Mucosa of descending colon (tissue), 3 donors: ENCODE data around the gene CETP. TPM values are rescaled to one million over a fixed set of nuclear protein-coding genes. Genes with fewer than 3 reads are reported as not detected.

Experiments
- ATAC-seq: fragments of 200-7000 bp; cut with Tn5 transposase; one replicate; pipeline ENCODE4 v1.9.1; 2020; ENCODE audit warnings: mild to moderate bottlenecking, moderate library complexity
- DNase-seq, 3 donors: peaks; one replicate each; pipeline ENCODE4 v3.0.0-alpha.2; 2020
- H3K36me3 ChIP-seq: fragments of 200-600 bp; one replicate; pipeline ENCODE4 v1.8.0; 2021; ENCODE audit warnings: low read depth, mild to moderate bottlenecking
- H3K4me1 ChIP-seq: fragments of 200-600 bp; one replicate; pipeline ENCODE4 v1.8.0; 2021; ENCODE audit warnings: low read depth, mild to moderate bottlenecking
- H3K4me3 ChIP-seq: fragments of 200-600 bp; one replicate; pipeline ENCODE4 v1.8.0; 2021; ENCODE audit warnings: mild to moderate bottlenecking
- H3K9me3 ChIP-seq: fragments of 200-600 bp; one replicate; pipeline ENCODE4 v1.8.0; 2021; ENCODE audit warnings: mild to moderate bottlenecking
- intact Hi-C, 2 donors: fragments of 100-400 bp; cut with DNase I in 1 of 2; cut with micrococcal nuclease in 1 of 2; formaldehyde crosslinking; loops; one replicate each; pipeline versions ENCODE4 v1.11.0 to v1.11.1; 2022; cut with DNase I, micrococcal nuclease
- total RNA-seq, 3 donors: library from RNA; stranded (reverse); fragmentation: NEBNext Ultra II Directional in 2 of 3; extraction: Animal tissue kit (Norgen Biotek cat#: 25700) in 2 of 3; gene quantifications; one replicate each; pipeline versions ENCODE4 v1.2.1 to v1.2.4, GENCODE V29; 2021 to 2023
- TF ChIP-seq, protein P1 (sequence below): fragments of 200-600 bp; IDR thresholded peaks from one replicate; pipeline ENCODE4 v1.8.0; 2022; ENCODE audit warnings: antibody characterized with exemption, mild to moderate bottlenecking
- donor health status: DM: no; HTN: no; CAD: no; lungs with moderate emphysema.
- donor health status: DM: no; HTN: no; CAD: no.
- donor health status: DM: no; HTN: yes; CAD: no.

Gene CETP
- total RNA-seq, 3 donors from 2014 or later, result 0.22 to 0.35 TPM; not detected in 1

DNA sequence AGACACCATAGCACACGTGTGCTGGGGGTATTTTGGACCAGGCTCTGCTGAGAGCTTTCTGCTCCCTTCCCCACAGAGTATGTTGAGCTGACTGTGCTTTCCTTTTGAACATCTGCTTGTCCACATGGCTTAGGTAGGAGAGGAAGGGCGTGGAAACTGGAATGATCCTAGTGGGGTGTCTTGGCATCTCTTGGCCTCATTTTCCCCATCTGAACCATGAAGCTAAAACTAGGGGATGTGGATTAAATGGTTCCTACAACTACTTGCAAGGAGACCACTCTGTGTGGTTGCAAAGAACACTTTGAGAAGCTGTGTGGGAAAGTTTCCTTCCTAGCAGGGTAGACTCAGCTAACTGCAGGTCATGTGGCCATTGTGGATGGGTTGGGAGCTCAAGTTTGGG is 20.9 kb downstream of the CETP start:
- Histone ChIP-seq H3K4me3 (no peak overlapping the region), H3K36me3 (no peaks in the 10 kb centered on the region), H3K4me1 (peaks cover 22% of the 10 kb centered on the region), H3K9me3 (no peaks in the 10 kb centered on the region)
- intact Hi-C loops, result no loop called here
- DNase-seq (no peak), ATAC-seq (no peak)
- TF ChIP-seq, protein P1, sequence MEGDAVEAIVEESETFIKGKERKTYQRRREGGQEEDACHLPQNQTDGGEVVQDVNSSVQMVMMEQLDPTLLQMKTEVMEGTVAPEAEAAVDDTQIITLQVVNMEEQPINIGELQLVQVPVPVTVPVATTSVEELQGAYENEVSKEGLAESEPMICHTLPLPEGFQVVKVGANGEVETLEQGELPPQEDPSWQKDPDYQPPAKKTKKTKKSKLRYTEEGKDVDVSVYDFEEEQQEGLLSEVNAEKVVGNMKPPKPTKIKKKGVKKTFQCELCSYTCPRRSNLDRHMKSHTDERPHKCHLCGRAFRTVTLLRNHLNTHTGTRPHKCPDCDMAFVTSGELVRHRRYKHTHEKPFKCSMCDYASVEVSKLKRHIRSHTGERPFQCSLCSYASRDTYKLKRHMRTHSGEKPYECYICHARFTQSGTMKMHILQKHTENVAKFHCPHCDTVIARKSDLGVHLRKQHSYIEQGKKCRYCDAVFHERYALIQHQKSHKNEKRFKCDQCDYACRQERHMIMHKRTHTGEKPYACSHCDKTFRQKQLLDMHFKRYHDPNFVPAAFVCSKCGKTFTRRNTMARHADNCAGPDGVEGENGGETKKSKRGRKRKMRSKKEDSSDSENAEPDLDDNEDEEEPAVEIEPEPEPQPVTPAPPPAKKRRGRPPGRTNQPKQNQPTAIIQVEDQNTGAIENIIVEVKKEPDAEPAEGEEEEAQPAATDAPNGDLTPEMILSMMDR, result no peak

DNA sequence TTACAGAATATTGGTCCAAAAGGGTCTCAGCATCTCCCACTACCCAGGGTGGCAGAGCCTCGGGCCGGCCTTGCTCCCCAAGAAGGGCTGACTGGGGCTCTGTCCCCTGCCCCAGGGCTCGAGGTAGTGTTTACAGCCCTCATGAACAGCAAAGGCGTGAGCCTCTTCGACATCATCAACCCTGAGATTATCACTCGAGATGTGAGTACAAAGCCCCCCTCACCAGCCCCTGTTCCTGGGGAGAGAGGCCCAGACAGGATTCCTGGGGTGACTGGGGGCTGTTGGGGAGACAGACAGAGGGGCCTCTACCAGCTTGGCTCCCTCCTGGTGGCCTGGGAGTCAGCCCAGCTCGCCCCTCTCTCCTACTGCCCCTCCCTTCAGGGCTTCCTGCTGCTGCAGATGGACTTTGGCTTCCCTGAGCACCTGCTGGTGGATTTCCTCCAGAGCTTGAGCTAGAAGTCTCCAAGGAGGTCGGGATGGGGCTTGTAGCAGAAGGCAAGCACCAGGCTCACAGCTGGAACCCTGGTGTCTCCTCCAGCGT is 21.5 kb downstream of the CETP start:
- H3K36me3 ChIP-seq, result no peaks in the 10 kb centered on the region
- peak; percentile 88 for ATAC-seq
- TF ChIP-seq, protein P1, result no peak
- peaks cover 25% of the 10 kb centered on the region for H3K4me1 ChIP-seq
- no peaks in the 10 kb centered on the region for H3K9me3 ChIP-seq
- no peak overlapping the region for H3K4me3 ChIP-seq
- peak; percentile 78 to 79 (median 78) for DNase-seq
- intact Hi-C loops, result no loop called here

DNA sequence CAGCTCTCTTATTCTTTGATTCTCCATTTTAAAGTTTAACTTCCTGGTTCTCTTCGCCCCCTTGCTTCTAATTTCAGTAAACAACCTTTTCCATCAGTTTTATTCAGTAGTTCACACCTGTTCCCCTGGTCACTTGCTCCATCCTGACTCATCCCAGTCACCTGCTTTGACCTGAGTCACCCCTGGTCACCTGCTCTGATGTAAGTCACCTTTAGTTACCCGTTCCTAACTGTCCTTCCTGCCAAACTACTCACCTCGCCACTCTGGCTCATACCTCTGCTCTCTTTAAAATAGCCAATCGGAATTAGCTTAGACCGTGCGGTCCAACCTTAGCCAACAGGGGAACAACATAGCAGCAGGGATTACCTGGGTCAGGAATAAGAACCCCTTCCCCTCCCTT is 22.9 kb downstream of the CETP start:
- intact Hi-C loops, result no loop called here
- Histone ChIP-seq H3K9me3 (no peaks in the 10 kb centered on the region), H3K4me1 (peaks cover 30% of the 10 kb centered on the region), H3K36me3 (no peaks in the 10 kb centered on the region), H3K4me3 (no peak overlapping the region)
- ATAC-seq, result no peak
- TF ChIP-seq, protein P1, result no peak
- no peak for DNase-seq

DNA sequence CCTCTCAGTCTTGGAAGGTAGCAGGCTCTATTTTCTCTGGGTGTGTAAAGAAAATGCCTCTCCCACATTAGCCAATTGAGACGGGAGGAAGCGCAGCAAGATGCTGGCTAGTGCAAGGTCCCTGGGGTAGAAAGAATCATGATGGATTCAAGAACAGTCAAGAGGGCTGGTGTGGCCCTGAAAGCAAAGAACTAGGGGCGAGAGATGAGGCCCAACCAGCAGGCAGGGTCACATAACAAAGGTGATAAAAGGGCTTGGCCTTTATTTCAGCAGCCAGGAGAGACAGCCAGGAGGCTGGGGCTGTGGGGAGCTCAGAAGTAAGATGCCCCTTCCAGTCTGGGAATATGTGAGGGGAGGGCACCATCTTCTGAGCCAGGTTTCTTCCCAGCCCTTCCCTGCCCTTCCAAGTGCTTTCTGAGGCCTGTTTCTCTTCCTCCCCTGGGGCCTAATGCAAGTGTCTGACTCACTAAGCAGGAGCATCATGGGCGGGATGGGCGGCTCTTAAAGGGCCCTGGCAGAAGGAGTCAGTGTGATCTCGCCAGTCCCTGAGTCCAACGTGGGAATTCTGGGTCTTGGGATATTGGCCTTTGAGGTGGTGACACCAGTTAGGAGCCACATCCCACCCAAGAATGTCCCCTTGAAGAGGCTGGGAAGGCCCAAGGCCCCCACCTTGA is 23.7 kb downstream of the CETP start:
- H3K4me3 ChIP-seq, result no peak overlapping the region
- intact Hi-C loops, result no loop called here
- peaks cover 34% of the 10 kb centered on the region for H3K4me1 ChIP-seq
- ATAC-seq, result peak; percentile 64
- peak; percentile 70 to 83 (median 70) for DNase-seq
- H3K36me3 ChIP-seq, result no peaks in the 10 kb centered on the region
- H3K9me3 ChIP-seq, result no peaks in the 10 kb centered on the region
- TF ChIP-seq, protein P1, result no peak

DNA sequence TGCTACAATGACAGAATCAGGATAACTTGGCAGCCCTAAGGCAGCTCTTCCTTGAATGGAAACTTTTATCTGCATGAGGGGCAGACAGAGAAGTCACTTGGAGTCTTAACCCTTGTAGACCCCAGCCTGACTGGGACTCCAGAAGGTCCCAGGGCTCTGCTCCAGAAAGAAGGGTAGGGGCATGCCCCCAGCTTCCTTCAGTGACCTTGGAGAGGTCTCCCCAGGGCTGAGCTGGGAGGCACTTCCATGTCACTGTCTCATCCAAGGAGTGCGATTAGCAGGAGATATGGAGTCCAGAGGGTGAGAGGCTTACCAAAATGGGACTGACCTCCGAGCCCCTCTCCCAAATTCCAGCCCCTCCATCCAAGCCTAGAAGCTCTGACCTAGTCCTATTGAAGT is 24.2 kb downstream of the CETP start:
- Histone ChIP-seq H3K36me3 (no peaks in the 10 kb centered on the region), H3K4me1 (peaks cover 35% of the 10 kb centered on the region), H3K9me3 (no peaks in the 10 kb centered on the region), H3K4me3 (no peak overlapping the region)
- intact Hi-C loops, result no loop called here
- ATAC-seq (no peak), DNase-seq (no peak)
- TF ChIP-seq, protein P1, result no peak
